ENCODE results near the gene GADD45GIP1.

- TF ChIP-seq EZH2 (IDR thresholded peaks at IDR 0.05; ENCODE audit: borderline replicate concordance, insufficient read depth, low read depth, low read length, poor library complexity, severe bottlenecking) (no peak), CTCF (IDR thresholded peaks at IDR 0.05) (no peak)
These were observed 17.5 kb upstream of the GADD45GIP1 start for GRCh38 chr19:12974301-12975220.

Measured in B cell (primary cell).